Measurements from ENCODE around the gene HJV. TPM values are rescaled to one million over a fixed set of nuclear protein-coding genes. Genes with fewer than 3 reads are reported as not detected.

The HJV gene
- total and polyA plus RNA-seq, 2 of the 4 experiments (the other 2 are of a cell fraction), result not detected

GRCh38 chr1:145985129-145985501 lies 36.4 kb downstream of the HJV start:
- WGBS, 2 experiments (ENCODE audit: extremely low coverage in 2 of 2, insufficient read length in 1 of 2), result no CpG with 5 or more reads among the region's 2 CpGs
- Histone ChIP-seq H3K4me1 (ENCODE audit: control insufficient read depth, insufficient read depth, low read length) (peaks cover 13% of the 10 kb centered on the region), H3K79me1 (ENCODE audit: low read depth in 1 of 2, low read length in 2 of 2) (peaks cover 4 to 5% of the 10 kb centered on the region in 2 experiments; a peak in 2 of 4 replicates), H2BK15ac (ENCODE audit: low read depth, low read length) (peak overlapping the region; percentile 83; the same call in 2 of the 3 replicates), H3K9me3 (ENCODE audit: control insufficient read depth, insufficient read depth, low read length) (no peaks in the 10 kb centered on the region), H2BK20ac (ENCODE audit: low read depth, low read length) (peak overlapping the region; percentile 80), H3K23ac (ENCODE audit: low read depth, low read length) (peak overlapping the region; percentile 78), H3K4me2 (ENCODE audit: low read depth, low read length) (0 out of 2 replicates have a peak overlapping the region, but pooled peaks have one; percentile 7), H4K20me1 (ENCODE audit: insufficient read depth, low read length) (no peaks in the 10 kb centered on the region), H3K56ac (ENCODE audit: extremely low read depth, insufficient read depth, low read length) (peak overlapping the region; percentile 47; the same call in 1 of the 2 replicates), H4K8ac (ENCODE audit: low read depth in 2 of 2, low read length in 2 of 2) (peak overlapping the region; percentile 91 to 95), H3K27me3 (ENCODE audit: control insufficient read depth, insufficient read depth, low read length) (no peaks in the 10 kb centered on the region), H3K9me1 (ENCODE audit: insufficient read depth, low read length) (peaks cover 13% of the 10 kb centered on the region), H2AFZ (replicated peaks; ENCODE audit: low read length, poor library complexity) (peak overlapping the region; percentile 75), H3K4me3 (ENCODE audit: insufficient read depth, low read depth, low read length) (no peak overlapping the region), H2BK120ac (ENCODE audit: low read depth, low read length) (peak overlapping the region; percentile 94), H2BK5ac (ENCODE audit: low read depth, low read length, poor library complexity, severe bottlenecking) (peak overlapping the region; percentile 61), H3K14ac (replicated peaks; ENCODE audit: low read depth, low read length) (peak overlapping the region; percentile 93), H3K27ac (ENCODE audit: insufficient read depth, low read length) (peak overlapping the region; percentile 65), H4K5ac (ENCODE audit: low read depth, low read length) (peak overlapping the region; percentile 83), H2AK9ac (replicated peaks; ENCODE audit: low read depth, low read length, poor library complexity) (peak overlapping the region; percentile 65), H2AK5ac (ENCODE audit: low read depth, low read length) (peak overlapping the region; percentile 60), H3K36me3 (ENCODE audit: control insufficient read depth, insufficient read depth, low read length) (no peaks in the 10 kb centered on the region), H3K4ac (ENCODE audit: low read depth, low read length) (peak overlapping the region; percentile 94), H4K91ac (ENCODE audit: insufficient read depth, low read depth, low read length) (peak overlapping the region; percentile 89), H3K18ac (ENCODE audit: low read depth, low read length) (peak overlapping the region; percentile 75), H3K9ac (ENCODE audit: low read depth, low read length) (no peak overlapping the region; the same call in 1 of the 2 replicates)
- intact Hi-C loops (cut with micrococcal nuclease), result no loop called here
- TF ChIP-seq USF2 (IDR thresholded peaks at IDR 0.05; ENCODE audit: low read depth, low read length) (no peak), CEBPB (IDR thresholded peaks at IDR 0.05; ENCODE audit: low read depth, low read length) (no peak), BHLHE40 (IDR thresholded peaks at IDR 0.05; ENCODE audit: low read depth, low read length) (no peak), ELK1 (IDR thresholded peaks at IDR 0.05; ENCODE audit: borderline replicate concordance, low read depth, low read length) (no peak), NFE2L2 (IDR thresholded peaks at IDR 0.05; ENCODE audit: low read depth, low read length) (no peak), MAFK (IDR thresholded peaks at IDR 0.05; ENCODE audit: low read depth, low read length) (no peak), MXI1 (IDR thresholded peaks at IDR 0.05; ENCODE audit: borderline replicate concordance, low read depth, low read length) (no peak), RFX5 (IDR thresholded peaks at IDR 0.05; ENCODE audit: low read depth, low read length) (no peak), SMC3 (IDR thresholded peaks at IDR 0.05; ENCODE audit: low read depth, low read length) (no peak), RCOR1 (IDR thresholded peaks at IDR 0.05; ENCODE audit: insufficient replicate concordance, low read length) (no peak), MAZ (IDR thresholded peaks at IDR 0.05; ENCODE audit: borderline replicate concordance, low read depth, low read length) (no peak), CHD1 (IDR thresholded peaks at IDR 0.05; ENCODE audit: low read depth, low read length) (no peak), POLR2A (IDR thresholded peaks at IDR 0.05; ENCODE audit: low read depth, low read length) (no peak), RAD21 (IDR thresholded peaks at IDR 0.05; ENCODE audit: low read length) (no peak), FOS (IDR thresholded peaks at IDR 0.05; ENCODE audit: low read depth, low read length) (no peak)
- TF ChIP-seq, protein P1, sequence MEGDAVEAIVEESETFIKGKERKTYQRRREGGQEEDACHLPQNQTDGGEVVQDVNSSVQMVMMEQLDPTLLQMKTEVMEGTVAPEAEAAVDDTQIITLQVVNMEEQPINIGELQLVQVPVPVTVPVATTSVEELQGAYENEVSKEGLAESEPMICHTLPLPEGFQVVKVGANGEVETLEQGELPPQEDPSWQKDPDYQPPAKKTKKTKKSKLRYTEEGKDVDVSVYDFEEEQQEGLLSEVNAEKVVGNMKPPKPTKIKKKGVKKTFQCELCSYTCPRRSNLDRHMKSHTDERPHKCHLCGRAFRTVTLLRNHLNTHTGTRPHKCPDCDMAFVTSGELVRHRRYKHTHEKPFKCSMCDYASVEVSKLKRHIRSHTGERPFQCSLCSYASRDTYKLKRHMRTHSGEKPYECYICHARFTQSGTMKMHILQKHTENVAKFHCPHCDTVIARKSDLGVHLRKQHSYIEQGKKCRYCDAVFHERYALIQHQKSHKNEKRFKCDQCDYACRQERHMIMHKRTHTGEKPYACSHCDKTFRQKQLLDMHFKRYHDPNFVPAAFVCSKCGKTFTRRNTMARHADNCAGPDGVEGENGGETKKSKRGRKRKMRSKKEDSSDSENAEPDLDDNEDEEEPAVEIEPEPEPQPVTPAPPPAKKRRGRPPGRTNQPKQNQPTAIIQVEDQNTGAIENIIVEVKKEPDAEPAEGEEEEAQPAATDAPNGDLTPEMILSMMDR (conservative IDR thresholded peaks at IDR 0.05; ENCODE audit: low read depth, low read length), result no peak
- no TSS peak for BruUV-seq (replicated peaks)
- POLR2A ChIA-PET (ENCODE audit: unreplicated experiment), result no interaction called here
- ATAC-seq (ENCODE audit: low read depth) (no peak), DNase-seq (no peak)
- in situ Hi-C loops (cut with MboI; ENCODE audit: low sequenced_read_pairs), result no loop called here
- dilution Hi-C loops (cut with HindIII; ENCODE audit: low sequenced_read_pairs, unreplicated experiment), result no loop called here
- CTCF ChIA-PET, result interaction anchor here (1.2 kb wide), 1 partner anchor 8 kb away, joined by 3 read pairs; no protein-coding TSS in a partner anchor

Measured in IMR-90 (cell line).